DOHH2 (cell line): ENCODE results near the gene NFIA.

Experiments
- H3F3A ChIP-seq: fragments of 200-600 bp; sonication (generic), shearing (Covaris generic); 2 replicates; pipeline ENCODE4 v1.6.0; 2016; ENCODE audit warnings: antibody characterized with exemption, mild to moderate bottlenecking; ENCODE audit not compliant: control insufficient read depth, insufficient read depth
- H3K27ac ChIP-seq: fragments of 200-600 bp; sonication (generic); 2 replicates; pipeline ENCODE4 v1.5.1; 2014; ENCODE audit warnings: low read depth, mild to moderate bottlenecking, low read length, moderate library complexity
- H3K27me3 ChIP-seq: fragments of 200-600 bp; sonication (generic); 2 replicates; pipeline ENCODE4 v1.6.1; 2014; ENCODE audit warnings: mild to moderate bottlenecking, low read length, mixed read lengths; ENCODE audit not compliant: control insufficient read depth
- H3K36me3 ChIP-seq: fragments of 200-600 bp; sonication (generic); 2 replicates; pipeline ENCODE4 v1.6.1; 2014; ENCODE audit warnings: mild to moderate bottlenecking, low read length, moderate library complexity, mixed read lengths; ENCODE audit not compliant: control insufficient read depth
- H3K4me1 ChIP-seq: fragments of 200-600 bp; sonication (generic); 2 replicates; pipeline ENCODE4 v1.6.1; 2014; ENCODE audit warnings: mild to moderate bottlenecking, low read length, mixed read lengths; ENCODE audit not compliant: control insufficient read depth
- H3K4me2 ChIP-seq: fragments of 200-600 bp; sonication (generic); 2 replicates; pipeline ENCODE4 v1.6.0; 2014; ENCODE audit warnings: mild to moderate bottlenecking, low read length, moderate library complexity
- H3K4me3 ChIP-seq: fragments of 200-600 bp; sonication (generic); 2 replicates; pipeline ENCODE4 v1.5.1; 2014; ENCODE audit warnings: mild to moderate bottlenecking, low read length, mixed read lengths
- H3K79me2 ChIP-seq: fragments of 200-600 bp; sonication (generic); 2 replicates; pipeline ENCODE4 v1.6.1; 2014; ENCODE audit warnings: mild to moderate bottlenecking, low read length, mixed read lengths; ENCODE audit not compliant: control insufficient read depth
- H3K9me2 ChIP-seq: fragments of 200-600 bp; sonication (generic); replicated peaks from 2 replicates; pipeline ENCODE4 v1.6.1; 2014; ENCODE audit warnings: mild to moderate bottlenecking, low read length, mixed read lengths; ENCODE audit not compliant: control insufficient read depth
- H3K9me3 ChIP-seq: fragments of 200-600 bp; sonication (generic); 2 replicates; pipeline ENCODE4 v1.6.1; 2014; ENCODE audit warnings: antibody characterized with exemption, low read length, mixed read lengths; ENCODE audit not compliant: control insufficient read depth, insufficient read depth
- H4K20me1 ChIP-seq: fragments of 200-600 bp; sonication (generic); 2 replicates; pipeline ENCODE4 v1.6.0; 2014; ENCODE audit warnings: low read depth, mild to moderate bottlenecking, antibody characterized with exemption, low read length, moderate library complexity; ENCODE audit not compliant: control insufficient read depth, insufficient read depth
- EZH2phosphoT487 ChIP-seq: fragments of 200-600 bp; sonication (generic); IDR thresholded peaks from 2 replicates; pipeline ENCODE4 v1.6.1; 2017; ENCODE audit warnings: borderline replicate concordance, mild to moderate bottlenecking, antibody characterized with exemption, low read length, moderate library complexity, mixed read lengths
- TF ChIP-seq, protein P1 (sequence below): fragments of 200-600 bp; sonication (generic); IDR thresholded peaks from one replicate; pipeline ENCODE4 v1.5.1; 2014; ENCODE audit warnings: antibody characterized with exemption, mild to moderate bottlenecking, low read depth, low read length; ENCODE audit not compliant: poor library complexity, severe bottlenecking

Gene NFIA

DNA sequence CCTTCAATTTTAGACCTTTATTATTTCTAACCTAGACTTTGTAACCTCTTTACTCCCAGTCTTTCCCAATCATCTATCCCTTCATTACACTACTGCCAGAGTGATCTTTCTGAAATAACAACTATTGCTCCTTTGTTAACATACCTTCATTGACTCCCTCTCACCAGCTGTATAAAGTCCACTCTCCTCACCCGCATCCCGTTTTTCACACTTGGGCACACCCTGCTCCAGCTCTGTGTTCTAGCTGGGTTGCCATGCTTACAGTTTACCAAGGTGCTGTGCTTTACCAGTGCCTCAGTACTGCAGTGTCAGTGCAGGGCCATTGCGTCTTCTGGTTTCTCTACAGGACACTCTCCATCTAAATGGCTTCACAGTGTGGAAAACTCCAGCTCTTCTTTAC lies 148.2 kb downstream of the NFIA start:
- no peaks in the 10 kb centered on the region for H3K9me3 ChIP-seq
- H3K4me2 ChIP-seq = no peak overlapping the region
- no peaks in the 10 kb centered on the region for H4K20me1 ChIP-seq
- no peaks in the 10 kb centered on the region for H3K27me3 ChIP-seq
- H3K9me2 ChIP-seq = no peaks in the 10 kb centered on the region
- H3K36me3 ChIP-seq = no peaks in the 10 kb centered on the region
- H3F3A ChIP-seq = no peaks in the 10 kb centered on the region
- H3K4me1 ChIP-seq = no peaks in the 10 kb centered on the region
- no peak overlapping the region for H3K27ac ChIP-seq
- no peaks in the 10 kb centered on the region for H3K79me2 ChIP-seq
- no peak overlapping the region for H3K4me3 ChIP-seq
- TF ChIP-seq, protein P1, sequence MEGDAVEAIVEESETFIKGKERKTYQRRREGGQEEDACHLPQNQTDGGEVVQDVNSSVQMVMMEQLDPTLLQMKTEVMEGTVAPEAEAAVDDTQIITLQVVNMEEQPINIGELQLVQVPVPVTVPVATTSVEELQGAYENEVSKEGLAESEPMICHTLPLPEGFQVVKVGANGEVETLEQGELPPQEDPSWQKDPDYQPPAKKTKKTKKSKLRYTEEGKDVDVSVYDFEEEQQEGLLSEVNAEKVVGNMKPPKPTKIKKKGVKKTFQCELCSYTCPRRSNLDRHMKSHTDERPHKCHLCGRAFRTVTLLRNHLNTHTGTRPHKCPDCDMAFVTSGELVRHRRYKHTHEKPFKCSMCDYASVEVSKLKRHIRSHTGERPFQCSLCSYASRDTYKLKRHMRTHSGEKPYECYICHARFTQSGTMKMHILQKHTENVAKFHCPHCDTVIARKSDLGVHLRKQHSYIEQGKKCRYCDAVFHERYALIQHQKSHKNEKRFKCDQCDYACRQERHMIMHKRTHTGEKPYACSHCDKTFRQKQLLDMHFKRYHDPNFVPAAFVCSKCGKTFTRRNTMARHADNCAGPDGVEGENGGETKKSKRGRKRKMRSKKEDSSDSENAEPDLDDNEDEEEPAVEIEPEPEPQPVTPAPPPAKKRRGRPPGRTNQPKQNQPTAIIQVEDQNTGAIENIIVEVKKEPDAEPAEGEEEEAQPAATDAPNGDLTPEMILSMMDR = no peak
- TF ChIP-seq EZH2phosphoT487 = no peak

DNA sequence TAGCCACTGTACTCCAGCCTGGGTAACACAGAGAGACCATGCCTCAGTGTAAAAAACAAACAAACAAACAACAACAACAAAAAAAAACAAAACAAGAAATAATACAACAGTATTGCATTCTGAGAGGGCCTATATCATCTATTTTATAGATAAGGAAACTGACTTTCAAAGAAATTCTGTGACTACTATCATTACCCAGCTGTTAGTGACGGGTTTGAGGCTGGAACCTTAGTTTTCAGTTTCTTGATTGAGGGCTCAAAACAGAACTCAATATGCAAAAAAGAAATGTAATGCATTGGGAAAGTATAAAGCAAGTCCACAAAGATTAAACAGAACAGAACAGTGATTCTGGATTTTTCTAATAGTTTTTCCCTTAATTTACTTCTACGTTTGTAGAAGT lies 149.4 kb downstream of the NFIA start:
- Histone ChIP-seq H3K4me2 (no peak overlapping the region), H3K27ac (no peak overlapping the region), H3K9me2 (no peaks in the 10 kb centered on the region), H3F3A (no peaks in the 10 kb centered on the region), H3K4me3 (no peak overlapping the region), H4K20me1 (no peaks in the 10 kb centered on the region), H3K27me3 (no peaks in the 10 kb centered on the region), H3K4me1 (no peaks in the 10 kb centered on the region), H3K36me3 (no peaks in the 10 kb centered on the region), H3K79me2 (no peaks in the 10 kb centered on the region), H3K9me3 (no peaks in the 10 kb centered on the region)
- no peak for TF ChIP-seq EZH2phosphoT487
- TF ChIP-seq, protein P1 = no peak

DNA sequence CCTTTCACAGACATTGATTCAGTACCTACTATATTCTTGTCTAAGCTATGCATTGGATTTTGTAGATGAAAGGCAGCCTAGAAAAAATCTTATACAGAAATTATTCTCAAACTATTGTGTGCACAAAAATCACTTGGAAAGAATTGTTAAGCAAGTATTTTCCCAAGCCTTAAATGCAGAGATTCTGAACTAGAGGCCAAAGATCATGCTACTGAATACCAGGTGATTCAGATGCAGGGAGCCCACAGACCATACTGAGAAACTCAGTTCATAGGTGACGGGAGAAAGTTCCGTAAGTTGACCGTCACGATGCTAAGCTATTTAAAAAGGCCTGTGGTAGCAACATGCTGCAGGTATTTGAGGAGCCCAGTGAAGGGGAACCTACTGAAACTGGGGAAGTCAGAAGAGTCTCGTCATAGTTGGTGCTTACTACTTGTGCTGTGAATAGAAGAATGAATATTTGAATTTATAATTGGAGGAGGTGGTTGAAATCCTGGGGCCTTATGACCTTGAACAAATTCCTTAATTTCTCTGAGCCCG lies 150.8 kb downstream of the NFIA start:
- H3K36me3 ChIP-seq = no peaks in the 10 kb centered on the region
- TF ChIP-seq EZH2phosphoT487 = no peak
- TF ChIP-seq, protein P1 = no peak
- no peaks in the 10 kb centered on the region for H3K27me3 ChIP-seq
- H3K4me3 ChIP-seq = no peak overlapping the region
- H3K9me3 ChIP-seq = no peaks in the 10 kb centered on the region
- H3K4me1 ChIP-seq = no peaks in the 10 kb centered on the region
- H3K9me2 ChIP-seq = no peaks in the 10 kb centered on the region
- H3K4me2 ChIP-seq = no peak overlapping the region
- no peaks in the 10 kb centered on the region for H3F3A ChIP-seq
- no peaks in the 10 kb centered on the region for H4K20me1 ChIP-seq
- no peaks in the 10 kb centered on the region for H3K79me2 ChIP-seq
- H3K27ac ChIP-seq = no peak overlapping the region

DNA sequence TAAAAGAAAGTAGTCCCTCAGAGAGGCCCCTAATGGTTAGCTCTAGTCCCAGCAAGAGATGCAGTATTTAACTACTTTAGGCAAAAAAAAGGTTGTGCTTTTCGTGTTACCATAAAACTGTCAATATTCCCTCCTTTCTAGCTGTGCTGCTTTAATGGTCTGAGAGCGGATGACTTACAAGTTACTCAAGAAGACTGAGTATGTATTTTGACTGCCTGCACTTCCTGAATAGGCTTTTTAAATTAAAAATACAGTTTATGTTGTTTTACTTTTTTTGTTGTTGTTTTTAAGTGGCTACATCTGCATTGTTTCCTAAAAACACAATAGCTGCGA lies 152.2 kb downstream of the NFIA start:
- Histone ChIP-seq H3K4me2 (no peak overlapping the region), H3K79me2 (no peaks in the 10 kb centered on the region), H3K9me3 (no peaks in the 10 kb centered on the region), H3K4me3 (no peak overlapping the region), H3F3A (no peaks in the 10 kb centered on the region), H4K20me1 (no peaks in the 10 kb centered on the region), H3K27me3 (no peaks in the 10 kb centered on the region), H3K4me1 (no peaks in the 10 kb centered on the region), H3K9me2 (no peaks in the 10 kb centered on the region), H3K36me3 (no peaks in the 10 kb centered on the region), H3K27ac (no peak overlapping the region)
- TF ChIP-seq, protein P1 = no peak
- TF ChIP-seq EZH2phosphoT487 = no peak
